DMS 273 (cell line): Measurements from ENCODE around the gene MALRD1.

ENCODE experiments used
- DNase-seq: peaks from one replicate; lab custom pipeline; 2025; ENCODE audit not compliant: unreplicated experiment; lab: John Stamatoyannopoulos, UW

Gene MALRD1

GRCh38 chr10:19048489-19048888, at the start of gene MALRD1:
MALRD1 (plus strand) TSS chr10:19048801; CDS start chr10:19048939, 138 bp downstream.
- DNase-seq, result no peak

DNA sequence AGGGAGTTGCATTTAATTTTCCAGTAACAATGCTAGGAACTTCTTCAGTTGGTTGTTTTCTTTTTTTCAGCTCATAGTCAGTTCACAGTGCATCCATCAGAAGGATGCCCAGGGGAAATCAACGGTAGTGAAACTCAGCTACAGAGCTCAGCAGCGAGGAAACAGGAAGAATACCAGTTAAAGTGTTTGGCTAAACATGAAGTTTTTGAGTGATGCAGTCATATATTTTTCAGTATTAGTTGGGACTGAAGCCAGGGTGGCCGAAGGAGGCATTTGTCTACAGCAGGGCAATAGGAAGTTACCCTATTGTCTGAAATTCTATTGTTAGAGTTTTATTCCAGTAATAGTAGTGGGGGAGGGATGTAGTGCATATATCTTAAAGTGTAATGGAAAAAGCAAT, 45.3 kb upstream of the MALRD1 start:
- DNase-seq, result no peak

DNA sequence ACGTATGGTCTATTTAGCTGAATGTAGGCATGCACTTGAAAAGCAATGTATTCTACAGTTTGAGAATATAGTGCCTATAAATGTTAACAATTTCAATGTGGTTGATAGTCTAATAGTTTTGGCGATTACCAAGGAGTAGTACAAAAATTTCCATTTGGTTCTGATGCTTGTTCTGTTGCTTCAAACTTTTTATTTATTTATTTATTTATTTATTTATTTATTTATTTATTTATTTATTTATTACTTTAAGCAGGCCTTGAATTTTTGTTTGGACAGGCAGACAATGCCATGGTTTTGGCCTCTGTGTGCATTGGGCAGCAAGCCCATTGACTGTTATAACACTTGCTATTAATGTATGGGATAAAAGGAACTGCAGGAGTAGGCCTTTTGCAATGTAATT, 36.5 kb upstream of the MALRD1 start:
- DNase-seq, result no peak

DNA sequence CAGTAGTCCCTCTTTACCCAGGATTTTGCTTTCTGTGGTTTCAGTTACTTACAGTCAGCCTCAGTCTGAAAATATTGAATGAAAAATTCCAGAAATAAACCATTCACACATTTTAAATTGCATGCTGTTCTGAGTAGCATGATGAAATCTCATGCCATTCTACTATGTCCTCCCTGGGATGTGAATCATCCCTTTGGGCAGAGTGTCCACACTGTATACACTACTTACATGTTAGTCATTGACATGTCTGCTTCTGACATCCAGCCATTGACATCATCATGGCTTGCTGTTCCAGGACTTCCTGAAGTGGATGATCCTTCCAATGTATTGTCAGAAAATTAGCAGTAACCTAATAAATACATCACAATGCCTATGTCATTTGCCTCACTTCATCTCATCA, 34.6 kb upstream of the MALRD1 start:
- DNase-seq, result no peak

GRCh38 chr10:19014498-19014897, 34.1 kb upstream of the MALRD1 start:
- no peak for DNase-seq

DNA sequence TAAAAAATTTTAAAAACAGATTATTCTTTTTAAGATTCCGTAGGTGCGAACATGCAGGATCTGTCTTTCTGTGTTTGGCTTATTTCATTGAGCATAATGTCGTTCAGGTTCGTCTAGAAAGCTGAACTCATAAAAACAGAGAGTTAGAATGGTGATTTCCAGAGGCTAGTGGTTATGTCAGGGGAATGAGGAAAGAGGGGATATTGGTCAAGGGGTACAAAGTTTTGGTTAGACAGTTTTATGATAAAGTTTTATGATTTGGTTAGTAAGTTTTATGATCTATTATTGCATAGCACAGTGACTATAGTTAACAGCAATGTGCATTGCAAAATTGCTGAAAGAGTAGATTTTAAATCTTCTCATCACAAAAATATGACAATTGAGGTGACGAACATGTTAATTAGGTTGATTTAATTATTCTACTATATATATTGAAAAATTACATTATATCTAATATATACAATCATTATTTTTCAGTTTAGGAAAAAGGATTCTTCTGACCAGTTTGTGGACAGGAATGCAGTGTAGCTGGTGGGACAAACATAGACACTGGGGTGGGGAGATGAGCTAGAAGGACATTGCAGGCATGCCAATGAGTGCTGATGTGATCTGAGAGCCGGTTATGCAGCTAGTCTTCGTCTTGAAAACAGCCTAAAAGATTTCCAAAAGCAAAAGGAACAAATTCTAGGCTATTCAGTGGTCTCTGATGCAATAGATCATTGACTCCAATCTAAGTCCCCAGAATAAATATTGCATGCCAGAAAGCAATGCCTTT, 31.3 kb upstream of the MALRD1 start:
- DNase-seq, result no peak

GRCh38 chr10:19021162-19021561, 27.4 kb upstream of the MALRD1 start:
- no peak for DNase-seq

GRCh38 chr10:19024611-19025010, 24.0 kb upstream of the MALRD1 start:
- DNase-seq, result no peak

- no peak for DNase-seq
Measured at GRCh38 chr10:19031763-19032162, 16.8 kb upstream of the MALRD1 start.

- no peak for DNase-seq
Measured at GRCh38 chr10:19033741-19034140, 14.9 kb upstream of the MALRD1 start.

- DNase-seq, result no peak
Measured at GRCh38 chr10:19041171-19041570, 7.4 kb upstream of the MALRD1 start.

DNA sequence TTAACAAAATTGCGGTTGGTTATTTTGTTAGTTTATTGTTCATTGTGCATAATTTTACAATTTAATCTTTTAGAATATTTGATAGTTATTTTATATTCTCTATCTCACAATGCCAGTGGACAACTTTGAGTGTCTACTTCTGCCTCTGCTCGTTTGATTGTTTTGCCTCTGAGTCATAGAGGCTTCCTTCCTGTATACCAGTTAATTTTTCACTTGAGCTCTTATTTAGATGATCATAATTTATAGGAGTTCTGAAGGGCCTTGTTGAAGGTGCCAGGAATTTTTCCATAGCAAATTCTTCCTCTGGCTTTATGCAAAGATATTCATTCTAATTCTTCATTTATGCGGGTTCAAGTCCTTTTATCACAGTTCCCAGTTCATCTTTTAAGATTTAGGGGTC, 5.2 kb upstream of the MALRD1 start:
- DNase-seq, result no peak

GRCh38 chr10:19046679-19047078, 1.9 kb upstream of the MALRD1 start:
- no peak for DNase-seq

- no peak for DNase-seq
Measured at GRCh38 chr10:19048891-19049290, 290 bp downstream of the MALRD1 start.

DNA sequence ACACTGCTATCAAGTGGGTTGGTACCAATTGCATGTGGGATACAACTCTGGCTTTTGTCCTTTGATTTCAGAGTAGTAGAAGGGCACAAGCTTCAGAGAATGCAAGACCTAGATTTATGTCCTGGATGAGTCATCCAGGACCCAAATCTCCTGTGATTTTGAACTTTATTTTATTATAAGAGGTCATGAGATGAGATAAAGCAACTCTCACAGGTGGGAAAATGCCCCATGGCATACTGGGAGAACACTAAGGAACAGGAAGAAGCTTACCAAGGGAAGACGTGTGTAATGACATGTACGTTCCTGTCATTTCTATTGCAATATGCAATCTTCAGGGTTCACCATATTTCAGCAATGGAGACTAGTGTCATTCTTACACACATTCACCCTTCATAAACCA, 966 bp downstream of the MALRD1 start:
- DNase-seq, result no peak

DNA sequence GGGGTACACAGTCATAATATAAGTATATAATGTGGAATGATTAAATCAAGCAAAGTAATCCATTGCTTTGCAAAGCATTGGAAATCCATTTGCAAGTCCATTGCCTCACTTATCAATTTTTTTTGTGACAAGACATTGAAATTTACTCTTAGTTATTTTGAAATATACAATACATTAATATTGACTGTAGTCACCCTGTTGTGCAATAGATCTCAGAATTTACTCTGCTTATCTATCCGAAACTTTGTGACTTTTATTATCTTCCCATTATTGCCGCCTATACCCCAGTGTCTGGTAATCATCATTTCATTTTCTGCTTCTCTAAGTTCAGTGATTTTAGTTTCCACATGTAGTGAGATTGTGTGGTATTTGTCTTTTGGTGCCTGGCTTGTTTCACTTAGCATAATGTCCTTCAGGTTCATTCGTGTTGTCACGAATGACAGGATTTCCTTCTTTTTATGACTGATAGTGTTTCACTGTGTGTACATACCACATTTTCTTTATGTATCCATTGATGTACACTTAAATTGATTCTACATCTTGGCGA, 5.8 kb downstream of the MALRD1 start:
- DNase-seq, result no peak

GRCh38 chr10:19058046-19058445, 9.4 kb downstream of the MALRD1 start:
- DNase-seq, result no peak

GRCh38 chr10:19063986-19064385, 15.4 kb downstream of the MALRD1 start:
- no peak for DNase-seq

- no peak for DNase-seq
Measured at GRCh38 chr10:19071946-19072345, 23.3 kb downstream of the MALRD1 start.

GRCh38 chr10:19077276-19077675, 28.7 kb downstream of the MALRD1 start:
- no peak for DNase-seq

GRCh38 chr10:19096501-19097073, 48.0 kb downstream of the MALRD1 start:
- DNase-seq, result no peak

DNA sequence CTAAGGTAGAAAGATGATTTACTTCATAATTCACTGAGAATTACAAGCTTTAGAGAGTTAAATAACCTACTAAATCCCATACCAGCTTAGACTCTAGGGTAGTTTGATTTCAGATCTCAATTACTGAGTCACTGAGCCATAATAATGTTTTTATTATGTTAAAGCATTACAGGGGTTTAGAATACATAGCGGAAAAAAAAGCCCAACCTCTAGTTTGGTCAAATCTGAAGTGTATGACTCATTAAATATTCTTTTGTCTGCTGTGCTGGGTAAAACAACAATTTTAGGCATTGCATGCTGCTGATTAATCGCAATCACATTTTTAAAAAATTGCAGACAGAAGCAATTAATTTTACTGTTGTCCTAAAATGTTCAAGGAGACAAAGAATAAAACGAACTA, 48.5 kb downstream of the MALRD1 start:
- DNase-seq, result no peak

DNA sequence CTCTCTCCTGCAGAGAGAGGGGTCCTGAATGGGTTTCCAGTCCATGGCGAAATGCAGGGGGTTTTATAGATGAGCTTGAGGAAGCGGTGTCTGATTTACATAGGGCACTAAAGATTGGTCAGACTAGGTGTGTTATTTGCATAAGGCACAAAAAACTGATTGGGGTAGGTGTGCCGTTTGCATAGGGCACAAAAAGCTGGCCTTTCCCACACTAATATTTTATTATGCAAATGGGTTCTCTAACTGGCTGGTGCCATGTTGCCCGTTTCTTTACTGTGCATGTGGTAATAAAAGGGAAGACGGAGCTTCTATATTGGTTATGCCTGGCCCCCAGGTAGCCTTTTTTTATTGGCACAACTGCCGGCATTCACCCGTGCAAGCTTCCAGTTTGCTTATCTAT, 50.2 kb downstream of the MALRD1 start:
- no peak for DNase-seq
